Astrocyte (in vitro differentiated cells and primary cell): ENCODE results near the gene PYGB. TPM values are rescaled to one million over a fixed set of nuclear protein-coding genes. Genes with fewer than 3 reads are reported as not detected.

Experiments
- DNase-seq: peaks from one replicate; pipeline ENCODE4 v3.0.0-alpha.2; 2010; ENCODE audit warnings: low read depth
- FAIRE-seq: peaks from 2 replicates; lab custom pipeline; 2011; peaks lifted over from hg19 to GRCh38; lab: Jason Lieb, UNC
- H2AFZ ChIP-seq: 2 replicates; pipeline ENCODE4 v1.6.0; 2012; ENCODE audit warnings: low read depth, low read length, inconsistent platforms
- H3K27ac ChIP-seq: 2 replicates; pipeline ENCODE4 v1.5.1; 2011; ENCODE audit warnings: low read depth, low read length, inconsistent platforms
- H3K27me3 ChIP-seq: 2 replicates; pipeline ENCODE4 v1.6.0; 2011; ENCODE audit warnings: low read length, inconsistent platforms; ENCODE audit not compliant: insufficient read depth
- H3K36me3 ChIP-seq: 2 replicates; pipeline ENCODE4 v1.5.1; 2011; ENCODE audit warnings: low read length, inconsistent platforms; ENCODE audit not compliant: insufficient read depth
- H3K4me1 ChIP-seq: 2 replicates; pipeline ENCODE4 v1.5.1; 2011; ENCODE audit warnings: low read length, inconsistent platforms; ENCODE audit not compliant: insufficient read depth
- H3K4me2 ChIP-seq: 2 replicates; pipeline ENCODE4 v1.6.0; 2012; ENCODE audit warnings: low read length, inconsistent platforms
- H3K4me3 ChIP-seq: 2 replicates; pipeline ENCODE4 v1.5.1; 2011; ENCODE audit warnings: low read depth, mild to moderate bottlenecking, low read length, inconsistent platforms; ENCODE audit not compliant: insufficient read depth
- H3K79me2 ChIP-seq: 2 replicates; pipeline ENCODE4 v1.6.0; 2012; ENCODE audit warnings: mild to moderate bottlenecking, low read length, inconsistent platforms; ENCODE audit not compliant: insufficient read depth
- H3K9ac ChIP-seq: 2 replicates; pipeline ENCODE4 v1.6.0; 2012; ENCODE audit warnings: mild to moderate bottlenecking, low read length, inconsistent platforms
- H3K9me3 ChIP-seq: 2 replicates; pipeline ENCODE4 v1.5.1; 2012; ENCODE audit warnings: low read depth, mild to moderate bottlenecking, low read length, inconsistent platforms; ENCODE audit not compliant: insufficient read depth
- H4K20me1 ChIP-seq: 2 replicates; pipeline ENCODE4 v1.6.0; 2012; ENCODE audit warnings: low read length, inconsistent platforms; ENCODE audit not compliant: insufficient read depth
- H3K27ac Mint-ChIP-seq: one replicate; pipeline ENCODE4 v1.8.0; 2021; ENCODE audit warnings: mild to moderate bottlenecking, mixed read lengths; ENCODE audit not compliant: unreplicated experiment
- H3K27me3 Mint-ChIP-seq: one replicate; pipeline ENCODE4 v1.8.0; 2021; ENCODE audit warnings: low read depth, mixed read lengths; ENCODE audit not compliant: unreplicated experiment
- H3K36me3 Mint-ChIP-seq: one replicate; pipeline ENCODE4 v1.8.0; 2021; ENCODE audit warnings: low read depth, mixed read lengths; ENCODE audit not compliant: unreplicated experiment
- H3K4me1 Mint-ChIP-seq: one replicate; pipeline ENCODE4 v1.8.0; 2021; ENCODE audit warnings: low read depth, mixed read lengths; ENCODE audit not compliant: unreplicated experiment
- H3K4me3 Mint-ChIP-seq: one replicate; pipeline ENCODE4 v1.8.0; 2021; ENCODE audit warnings: mild to moderate bottlenecking, moderate library complexity, mixed read lengths; ENCODE audit not compliant: unreplicated experiment
- H3K9me3 Mint-ChIP-seq: one replicate; pipeline ENCODE4 v1.8.0; 2021; ENCODE audit warnings: mild to moderate bottlenecking, mixed read lengths; ENCODE audit not compliant: unreplicated experiment
- CTCF ChIP-seq: IDR thresholded peaks from 2 replicates; pipeline ENCODE4 v1.5.1; 2011; ENCODE audit warnings: low read depth, mild to moderate bottlenecking, inconsistent platforms, low read length, moderate library complexity; ENCODE audit not compliant: insufficient read depth
- EZH2 ChIP-seq: IDR thresholded peaks from 2 replicates; pipeline ENCODE4 v1.6.1; 2012; ENCODE audit warnings: mild to moderate bottlenecking, low read length, inconsistent platforms; ENCODE audit not compliant: insufficient read depth
- total RNA-seq: library from RNA; stranded (reverse); gene quantifications from 2 replicates; pipeline ENCODE4 v1.2.1, GENCODE V29; 2021

Gene PYGB
- total RNA-seq, 1 donor from 2014 or later, result 206 TPM

GRCh38 chr20:25339608-25340007 is 91.7 kb downstream of the PYGB start:
- H3K4me3 Mint-ChIP-seq, result no peak overlapping the region
- no peak for FAIRE-seq
- TF ChIP-seq EZH2 (no peak), CTCF (no peak)
- no peaks in the 10 kb centered on the region for H3K9me3 Mint-ChIP-seq
- H3K36me3 Mint-ChIP-seq, result peaks cover 10% of the 10 kb centered on the region
- no peak overlapping the region for H3K4me2 ChIP-seq
- no peak overlapping the region for H3K4me3 ChIP-seq
- no peaks in the 10 kb centered on the region for H3K9me3 ChIP-seq
- peaks cover 61% of the 10 kb centered on the region for H3K79me2 ChIP-seq
- peaks cover 34% of the 10 kb centered on the region for H3K4me1 Mint-ChIP-seq
- no peak overlapping the region for H3K9ac ChIP-seq
- H2AFZ ChIP-seq, result no peak overlapping the region
- H3K27me3 ChIP-seq, result no peaks in the 10 kb centered on the region
- no peaks in the 10 kb centered on the region for H3K27me3 Mint-ChIP-seq
- no peak overlapping the region for H3K27ac ChIP-seq
- no peaks in the 10 kb centered on the region for H3K4me1 ChIP-seq
- no peaks in the 10 kb centered on the region for H3K36me3 ChIP-seq
- H4K20me1 ChIP-seq, result peaks cover 38% of the 10 kb centered on the region
- no peak for DNase-seq
- no peak overlapping the region for H3K27ac Mint-ChIP-seq

DNA sequence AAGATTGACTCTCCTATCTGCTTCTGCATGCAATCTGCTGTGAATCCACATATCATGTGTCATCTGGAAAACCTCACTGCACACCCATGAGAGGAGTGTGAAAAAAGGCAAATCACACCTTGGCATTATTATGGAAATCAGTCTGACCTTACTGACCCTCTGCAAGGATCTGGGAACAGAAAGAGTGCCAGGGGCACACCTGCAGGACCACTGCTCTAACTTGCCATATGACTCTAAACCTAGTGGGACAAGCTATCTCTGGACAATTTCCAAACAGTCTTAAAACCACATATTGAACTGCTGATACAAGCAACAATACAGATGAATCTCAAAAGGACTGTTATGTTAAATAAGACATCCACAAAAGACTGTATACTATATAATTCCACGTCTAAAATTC is 92.5 kb downstream of the PYGB start:
- Mint-ChIP-seq H3K27me3 (no peaks in the 10 kb centered on the region), H3K4me1 (peaks cover 36% of the 10 kb centered on the region), H3K27ac (no peak overlapping the region), H3K36me3 (peaks cover 14% of the 10 kb centered on the region), H3K9me3 (no peaks in the 10 kb centered on the region), H3K4me3 (no peak overlapping the region)
- Histone ChIP-seq H3K4me2 (no peak overlapping the region), H4K20me1 (peaks cover 42% of the 10 kb centered on the region), H3K36me3 (no peaks in the 10 kb centered on the region), H3K4me1 (no peaks in the 10 kb centered on the region), H3K9me3 (no peaks in the 10 kb centered on the region), H2AFZ (no peak overlapping the region), H3K4me3 (no peak overlapping the region), H3K9ac (no peak overlapping the region), H3K79me2 (peaks cover 68% of the 10 kb centered on the region), H3K27ac (no peak overlapping the region), H3K27me3 (no peaks in the 10 kb centered on the region)
- TF ChIP-seq EZH2 (no peak), CTCF (no peak)
- FAIRE-seq, result peak; percentile 50
- DNase-seq, result no peak

DNA sequence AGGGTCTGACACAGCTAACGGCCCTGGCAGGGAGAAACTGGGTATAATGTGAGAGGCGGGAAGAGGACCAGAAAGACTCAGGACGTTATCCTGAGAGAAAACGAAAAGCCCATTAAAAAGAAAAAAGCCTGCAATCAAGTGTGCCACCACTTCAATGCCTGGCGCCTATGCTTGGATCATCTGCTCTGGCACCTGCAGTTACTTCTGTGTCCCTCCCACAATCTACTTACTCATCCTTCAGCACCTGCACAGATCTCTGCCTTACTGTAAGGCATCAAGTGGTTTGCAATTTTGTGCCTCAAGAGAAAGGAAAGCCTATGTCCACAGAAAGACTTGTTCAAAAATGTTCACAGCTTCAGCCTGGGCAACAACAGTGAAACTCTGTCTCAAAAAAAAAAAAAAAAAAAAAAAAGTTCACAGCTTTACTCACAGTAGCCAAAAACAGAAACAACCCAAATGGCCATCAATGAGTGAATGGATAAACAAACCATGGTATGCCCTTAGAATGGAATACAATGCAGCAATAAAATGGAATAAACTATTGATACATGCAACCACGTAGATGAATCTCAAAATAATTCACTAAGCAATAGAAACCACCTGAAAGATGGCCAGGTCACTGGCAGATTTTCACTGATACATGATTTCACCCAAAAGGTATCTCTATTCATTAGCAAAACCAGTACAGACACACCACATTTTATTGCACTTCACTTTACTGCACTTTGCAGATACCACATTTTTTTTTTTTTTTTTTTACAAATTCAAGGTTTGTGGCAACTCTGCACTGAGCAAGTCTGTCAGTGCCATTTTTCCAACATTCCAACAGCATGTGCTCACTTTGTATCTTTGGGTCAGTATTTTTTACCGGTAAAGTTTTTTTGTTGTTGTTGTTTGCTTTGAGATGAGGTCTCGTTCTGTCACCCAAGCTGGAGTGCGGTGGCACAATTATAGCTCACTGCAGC is 94.1 kb downstream of the PYGB start:
- Histone ChIP-seq H3K9me3 (no peaks in the 10 kb centered on the region), H3K4me2 (no peak overlapping the region), H3K79me2 (peaks cover 81% of the 10 kb centered on the region), H2AFZ (no peak overlapping the region), H4K20me1 (peaks cover 38% of the 10 kb centered on the region), H3K36me3 (no peaks in the 10 kb centered on the region), H3K4me1 (no peaks in the 10 kb centered on the region), H3K27me3 (no peaks in the 10 kb centered on the region), H3K9ac (no peak overlapping the region), H3K27ac (no peak overlapping the region), H3K4me3 (no peak overlapping the region)
- TF ChIP-seq CTCF (no peak), EZH2 (no peak)
- Mint-ChIP-seq H3K9me3 (no peaks in the 10 kb centered on the region), H3K4me3 (peak overlapping the region; percentile 25), H3K27ac (peak overlapping the region; percentile 89), H3K27me3 (no peaks in the 10 kb centered on the region), H3K36me3 (peaks cover 14% of the 10 kb centered on the region), H3K4me1 (peaks cover 36% of the 10 kb centered on the region)
- peak; percentile 62 for DNase-seq
- no peak for FAIRE-seq
